GM23338 (cell line): ENCODE results near the gene STARD3. TPM values are rescaled to one million over a fixed set of nuclear protein-coding genes. Genes with fewer than 3 reads are reported as not detected.

Source experiments
- ATAC-seq: fragments of 200-7000 bp; cut with Tn5 transposase; 3 replicates; pipeline ENCODE4 v1.9.1; 2020
- DNase-seq: peaks from one replicate; pipeline ENCODE4 v3.0.0-alpha.2; 2015; ENCODE audit warnings: low spot score
- H2AFZ ChIP-seq: fragments of 200-600 bp; sonication (generic); 2 replicates; pipeline ENCODE4 v1.8.0; 2016; ENCODE audit warnings: antibody characterized with exemption, mild to moderate bottlenecking, moderate library complexity
- H3F3A ChIP-seq: fragments of 200-600 bp; sonication (generic); replicated peaks from 2 replicates; pipeline ENCODE4 v1.8.0; 2017; ENCODE audit warnings: antibody characterized with exemption, mixed run types, low read depth
- H3K27ac ChIP-seq: fragments of 200-600 bp; sonication (generic); 2 replicates; pipeline ENCODE4 v1.6.1; 2016; ENCODE audit warnings: low read depth
- H3K27me3 ChIP-seq: fragments of 200-600 bp; sonication (generic); 2 replicates; pipeline ENCODE4 v1.8.0; 2016; ENCODE audit warnings: mild to moderate bottlenecking, mixed run types, moderate library complexity; ENCODE audit not compliant: insufficient read depth
- H3K36me3 ChIP-seq: fragments of 200-600 bp; sonication (generic); 2 replicates; pipeline ENCODE4 v1.8.0; 2016; ENCODE audit warnings: mild to moderate bottlenecking; ENCODE audit not compliant: insufficient read depth
- H3K4me1 ChIP-seq: fragments of 200-600 bp; sonication (generic); 2 replicates; pipeline ENCODE4 v1.8.0; 2016; ENCODE audit warnings: mild to moderate bottlenecking, moderate library complexity; ENCODE audit not compliant: insufficient read depth
- H3K4me2 ChIP-seq: fragments of 200-600 bp; sonication (generic); 2 replicates; pipeline ENCODE4 v1.7.1; 2017; ENCODE audit warnings: mixed run types
- H3K4me3 ChIP-seq: fragments of 200-600 bp; sonication (generic); 2 replicates; pipeline ENCODE4 v1.6.1; 2016; ENCODE audit warnings: mixed run types
- H3K79me2 ChIP-seq: fragments of 200-600 bp; sonication (generic); replicated peaks from 2 replicates; pipeline ENCODE4 v1.8.0; 2017; ENCODE audit warnings: mild to moderate bottlenecking; ENCODE audit not compliant: insufficient read depth
- H3K9me2 ChIP-seq: fragments of 200-600 bp; sonication (generic); 2 replicates; pipeline ENCODE4 v1.8.0; 2017; ENCODE audit not compliant: insufficient read depth
- H4K20me1 ChIP-seq: fragments of 200-600 bp; sonication (generic); replicated peaks from 2 replicates; pipeline ENCODE4 v1.8.0; 2017; ENCODE audit warnings: mild to moderate bottlenecking; ENCODE audit not compliant: insufficient read depth
- H3K27ac Mint-ChIP-seq: 2 replicates; pipeline ENCODE4 v1.8.0; 2020; ENCODE audit warnings: inconsistent platforms, mild to moderate bottlenecking, moderate library complexity, mixed read lengths
- H3K27me3 Mint-ChIP-seq: 3 replicates; pipeline ENCODE4 v1.8.0; 2022; ENCODE audit warnings: low read depth, mild to moderate bottlenecking, moderate library complexity, mixed read lengths, inconsistent platforms; ENCODE audit not compliant: insufficient read depth, poor library complexity
- H3K36me3 Mint-ChIP-seq: 3 replicates; pipeline ENCODE4 v1.8.0; 2021; ENCODE audit warnings: low read depth, mild to moderate bottlenecking, inconsistent platforms, moderate library complexity, mixed read lengths
- H3K4me1 Mint-ChIP-seq: 3 replicates; pipeline ENCODE4 v1.8.0; 2020; ENCODE audit warnings: mild to moderate bottlenecking, inconsistent platforms, mixed read lengths
- H3K4me3 Mint-ChIP-seq: 3 replicates; pipeline ENCODE4 v1.8.0; 2021; ENCODE audit warnings: moderate library complexity, mild to moderate bottlenecking, inconsistent platforms, mixed read lengths
- H3K9me3 Mint-ChIP-seq: 3 replicates; pipeline ENCODE4 v1.8.0; 2020; ENCODE audit warnings: moderate library complexity, mild to moderate bottlenecking, inconsistent platforms, mixed read lengths
- CREB1 ChIP-seq: fragments of 250-450 bp; sonication (Bioruptor Pico); IDR thresholded peaks from 2 replicates; pipeline ENCODE4 v1.5.0; 2020; ENCODE audit warnings: low read depth, mild to moderate bottlenecking, moderate library complexity
- EZH2 ChIP-seq: fragments of 200-600 bp; sonication (generic); IDR thresholded peaks from one replicate; pipeline ENCODE4 v1.8.0; 2017; ENCODE audit warnings: antibody characterized with exemption, mild to moderate bottlenecking, low read depth; ENCODE audit not compliant: unreplicated experiment
- polyA plus RNA-seq: library from polyadenylated mRNA; unstranded; fragments of >200 nt; fragmentation: Nextera tagmentation; extraction: Ambion mirVana; gene quantifications from 2 replicates; pipeline ENCODE4 v1.2.1, GENCODE V29; 2016
- total RNA-seq: library from RNA; depleted of rRNA; stranded (reverse); fragments of >200 nt; shearing (Covaris generic); gene quantifications from 2 replicates; pipeline ENCODE4 v1.2.3, GENCODE V29; 2014
- TF ChIP-seq, protein P1 (sequence below): fragments of 250-450 bp; sonication (Bioruptor Pico); IDR thresholded peaks from 2 replicates; pipeline ENCODE4 v1.5.0; 2020; ENCODE audit warnings: mild to moderate bottlenecking, moderate library complexity

STARD3 gene
- total and polyA plus RNA-seq, 2 experiments from 2014 or later, result 26.4 to 53.3 TPM

DNA sequence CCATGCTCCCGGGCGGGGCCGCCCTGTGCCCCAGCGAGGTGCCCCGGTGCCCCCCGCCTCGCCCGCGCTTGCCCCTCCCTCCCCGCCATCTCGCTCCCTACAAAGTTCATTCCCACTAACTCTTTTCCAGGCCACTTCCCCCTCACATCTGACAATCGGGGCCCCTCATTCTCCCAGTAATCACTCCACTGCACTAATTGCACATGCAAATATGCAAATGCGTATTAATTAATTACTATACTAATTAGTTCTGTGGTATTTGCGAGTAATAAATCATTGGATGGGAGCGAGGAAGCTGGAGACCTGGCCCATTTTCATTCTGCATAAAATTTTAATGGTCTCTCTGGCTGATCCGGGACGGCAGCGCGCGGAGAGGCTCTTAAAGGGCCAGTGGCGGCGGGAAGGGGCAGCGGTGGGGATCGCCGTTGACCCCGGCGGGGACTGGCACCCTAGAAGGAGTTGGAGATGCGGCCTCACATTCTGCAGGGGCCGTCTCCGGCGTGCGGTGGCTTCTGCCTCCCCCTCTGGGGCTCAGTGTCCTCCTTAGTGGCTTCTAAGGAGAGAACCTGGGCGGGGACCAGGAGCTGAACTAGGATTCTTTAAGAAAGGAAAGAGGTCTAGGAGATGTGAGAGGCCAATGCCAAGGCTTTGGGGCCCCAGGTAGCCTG is 18.6 kb upstream of the STARD3 start:
- no peaks in the 10 kb centered on the region; the same call in 2 of the 3 replicates for H3K36me3 Mint-ChIP-seq
- Histone ChIP-seq H3K4me1 (peaks cover 9% of the 10 kb centered on the region; the same call in 1 of the 2 replicates), H3K27me3 (peaks cover 89% of the 10 kb centered on the region), H3F3A (0 out of 2 replicates have a peak, but pooled peaks cover 6% of the 10 kb centered on the region), H3K36me3 (no peaks in the 10 kb centered on the region), H3K9me2 (no peaks in the 10 kb centered on the region), H4K20me1 (no peaks in the 10 kb centered on the region; the same call in 1 of the 2 replicates), H3K4me3 (peak overlapping the region; percentile 92), H2AFZ (peak overlapping the region; percentile 54; the same call in 1 of the 2 replicates), H3K79me2 (no peaks in the 10 kb centered on the region), H3K4me2 (peak overlapping the region; percentile 100), H3K27ac (no peak overlapping the region)
- H3K27ac Mint-ChIP-seq, result no peak overlapping the region
- peak overlapping the region; percentile 77 for H3K4me3 Mint-ChIP-seq
- DNase-seq (peak; percentile 49), ATAC-seq (peak; percentile 9; the same call in 2 of the 3 replicates)
- no peaks in the 10 kb centered on the region for H3K9me3 Mint-ChIP-seq
- TF ChIP-seq, protein P1, sequence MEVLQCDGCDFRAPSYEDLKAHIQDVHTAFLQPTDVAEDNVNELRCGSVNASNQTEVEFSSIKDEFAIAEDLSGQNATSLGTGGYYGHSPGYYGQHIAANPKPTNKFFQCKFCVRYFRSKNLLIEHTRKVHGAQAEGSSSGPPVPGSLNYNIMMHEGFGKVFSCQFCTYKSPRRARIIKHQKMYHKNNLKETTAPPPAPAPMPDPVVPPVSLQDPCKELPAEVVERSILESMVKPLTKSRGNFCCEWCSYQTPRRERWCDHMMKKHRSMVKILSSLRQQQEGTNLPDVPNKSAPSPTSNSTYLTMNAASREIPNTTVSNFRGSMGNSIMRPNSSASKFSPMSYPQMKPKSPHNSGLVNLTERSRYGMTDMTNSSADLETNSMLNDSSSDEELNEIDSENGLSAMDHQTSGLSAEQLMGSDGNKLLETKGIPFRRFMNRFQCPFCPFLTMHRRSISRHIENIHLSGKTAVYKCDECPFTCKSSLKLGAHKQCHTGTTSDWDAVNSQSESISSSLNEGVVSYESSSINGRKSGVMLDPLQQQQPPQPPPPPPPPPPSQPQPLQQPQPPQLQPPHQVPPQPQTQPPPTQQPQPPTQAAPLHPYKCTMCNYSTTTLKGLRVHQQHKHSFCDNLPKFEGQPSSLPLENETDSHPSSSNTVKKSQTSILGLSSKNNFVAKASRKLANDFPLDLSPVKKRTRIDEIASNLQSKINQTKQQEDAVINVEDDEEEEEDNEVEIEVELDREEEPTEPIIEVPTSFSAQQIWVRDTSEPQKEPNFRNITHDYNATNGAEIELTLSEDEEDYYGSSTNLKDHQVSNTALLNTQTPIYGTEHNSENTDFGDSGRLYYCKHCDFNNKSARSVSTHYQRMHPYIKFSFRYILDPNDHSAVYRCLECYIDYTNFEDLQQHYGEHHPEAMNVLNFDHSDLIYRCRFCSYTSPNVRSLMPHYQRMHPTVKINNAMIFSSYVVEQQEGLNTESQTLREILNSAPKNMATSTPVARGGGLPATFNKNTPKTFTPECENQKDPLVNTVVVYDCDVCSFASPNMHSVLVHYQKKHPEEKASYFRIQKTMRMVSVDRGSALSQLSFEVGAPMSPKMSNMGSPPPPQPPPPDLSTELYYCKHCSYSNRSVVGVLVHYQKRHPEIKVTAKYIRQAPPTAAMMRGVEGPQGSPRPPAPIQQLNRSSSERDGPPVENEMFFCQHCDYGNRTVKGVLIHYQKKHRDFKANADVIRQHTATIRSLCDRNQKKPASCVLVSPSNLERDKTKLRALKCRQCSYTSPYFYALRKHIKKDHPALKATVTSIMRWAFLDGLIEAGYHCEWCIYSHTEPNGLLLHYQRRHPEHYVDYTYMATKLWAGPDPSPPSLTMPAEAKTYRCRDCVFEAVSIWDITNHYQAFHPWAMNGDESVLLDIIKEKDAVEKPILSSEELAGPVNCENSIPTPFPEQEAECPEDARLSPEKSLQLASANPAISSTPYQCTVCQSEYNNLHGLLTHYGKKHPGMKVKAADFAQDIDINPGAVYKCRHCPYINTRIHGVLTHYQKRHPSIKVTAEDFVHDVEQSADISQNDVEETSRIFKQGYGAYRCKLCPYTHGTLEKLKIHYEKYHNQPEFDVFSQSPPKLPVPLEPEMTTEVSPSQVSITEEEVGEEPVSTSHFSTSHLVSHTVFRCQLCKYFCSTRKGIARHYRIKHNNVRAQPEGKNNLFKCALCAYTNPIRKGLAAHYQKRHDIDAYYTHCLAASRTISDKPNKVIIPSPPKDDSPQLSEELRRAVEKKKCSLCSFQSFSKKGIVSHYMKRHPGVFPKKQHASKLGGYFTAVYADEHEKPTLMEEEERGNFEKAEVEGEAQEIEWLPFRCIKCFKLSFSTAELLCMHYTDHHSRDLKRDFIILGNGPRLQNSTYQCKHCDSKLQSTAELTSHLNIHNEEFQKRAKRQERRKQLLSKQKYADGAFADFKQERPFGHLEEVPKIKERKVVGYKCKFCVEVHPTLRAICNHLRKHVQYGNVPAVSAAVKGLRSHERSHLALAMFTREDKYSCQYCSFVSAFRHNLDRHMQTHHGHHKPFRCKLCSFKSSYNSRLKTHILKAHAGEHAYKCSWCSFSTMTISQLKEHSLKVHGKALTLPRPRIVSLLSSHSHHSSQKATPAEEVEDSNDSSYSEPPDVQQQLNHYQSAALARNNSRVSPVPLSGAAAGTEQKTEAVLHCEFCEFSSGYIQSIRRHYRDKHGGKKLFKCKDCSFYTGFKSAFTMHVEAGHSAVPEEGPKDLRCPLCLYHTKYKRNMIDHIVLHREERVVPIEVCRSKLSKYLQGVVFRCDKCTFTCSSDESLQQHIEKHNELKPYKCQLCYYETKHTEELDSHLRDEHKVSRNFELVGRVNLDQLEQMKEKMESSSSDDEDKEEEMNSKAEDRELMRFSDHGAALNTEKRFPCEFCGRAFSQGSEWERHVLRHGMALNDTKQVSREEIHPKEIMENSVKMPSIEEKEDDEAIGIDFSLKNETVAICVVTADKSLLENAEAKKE (CRISPR knock-in tag), result no peak
- TF ChIP-seq CREB1, result no peak
- TF ChIP-seq EZH2, result peak; percentile 85
- peaks cover 72% of the 10 kb centered on the region for H3K27me3 Mint-ChIP-seq
- H3K4me1 Mint-ChIP-seq, result peaks cover 10% of the 10 kb centered on the region
